Inferior parietal cortex (tissue), 1 donor: Measurements from ENCODE around the gene CYP2B6.
A peak's percentile ranks its signal among the peaks of the same experiment; 100 is the strongest.
"Not testable (repeated sequence)": the region's sequence is repeated elsewhere in the genome, so short reads cannot be mapped to it uniquely, and the experiment has no call there.

ENCODE experiments used
- DNase-seq: peaks from one replicate; pipeline ENCODE4 v3.0.0-alpha.2; 2016; ENCODE audit errors: extremely low spot score

Gene CYP2B6

DNA sequence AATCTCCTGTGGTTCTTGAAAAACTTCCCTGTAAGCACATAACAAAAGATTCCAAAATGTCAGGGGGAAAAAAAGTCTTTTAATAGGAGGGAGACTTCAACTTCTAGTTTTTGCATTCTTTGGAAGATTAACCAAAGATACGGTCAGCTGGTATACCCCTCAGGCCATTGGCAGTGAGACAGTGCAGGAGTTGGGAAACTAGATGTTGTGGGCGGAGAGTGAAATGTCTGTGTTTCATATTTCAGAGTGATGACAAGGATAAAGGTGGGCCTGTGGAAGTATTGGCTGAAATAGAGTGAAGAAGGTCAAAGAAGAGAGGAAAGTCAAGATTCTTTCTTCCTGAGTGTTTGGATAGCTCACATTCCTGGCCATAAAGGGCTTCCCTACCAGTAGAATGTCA, 40.8 kb downstream of the CYP2B6 start:
- no peak for DNase-seq

GRCh38 chr19:41033324-41033723, 42.2 kb downstream of the CYP2B6 start:
- not testable (repeated sequence) for DNase-seq

GRCh38 chr19:41039806-41040205, 48.7 kb downstream of the CYP2B6 start:
- no peak for DNase-seq

- DNase-seq: not testable (repeated sequence)
These were observed 54.0 kb downstream of the CYP2B6 start for GRCh38 chr19:41045095-41045494.

DNA sequence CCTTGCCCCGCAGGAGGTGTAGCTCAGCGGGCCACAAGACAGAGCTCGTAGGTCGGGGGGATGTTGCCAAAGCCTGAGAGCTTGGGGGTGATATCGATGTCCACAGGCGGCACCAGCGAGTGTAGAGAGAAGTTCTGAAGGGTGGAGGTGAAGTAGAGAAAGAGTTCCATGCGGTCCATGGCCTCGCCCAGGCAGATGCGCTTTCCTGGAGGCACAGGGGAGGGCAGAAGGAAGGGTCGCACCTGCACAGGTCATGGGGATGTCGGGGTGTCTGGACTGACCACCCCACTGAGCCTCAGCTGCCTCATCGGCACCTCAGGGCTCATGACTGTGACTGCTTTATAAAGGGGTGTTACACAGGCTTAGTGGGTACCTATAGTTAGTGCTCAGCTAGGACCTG, 59.3 kb downstream of the CYP2B6 start:
- DNase-seq: no peak

DNA sequence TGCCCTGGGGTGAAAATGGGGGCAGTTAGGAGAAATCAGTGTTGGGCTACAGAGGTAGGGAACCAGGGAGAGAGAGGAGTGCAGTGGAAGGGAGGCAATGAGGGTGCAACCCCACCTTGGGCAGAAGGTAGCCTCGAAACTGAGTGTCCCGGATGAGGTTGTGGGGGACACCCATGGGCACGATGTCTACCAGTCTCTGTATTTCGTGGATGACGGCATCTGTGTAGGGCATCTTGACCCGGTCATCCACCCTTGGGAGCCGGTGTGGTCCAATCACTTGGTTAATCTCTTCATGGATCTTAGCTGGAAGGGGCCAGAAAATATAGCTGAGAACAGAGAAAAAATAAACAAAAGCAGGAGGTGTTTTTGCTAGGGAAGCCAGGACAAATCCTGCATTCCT, 61.1 kb downstream of the CYP2B6 start:
- not testable (repeated sequence) for DNase-seq

- DNase-seq: not testable (repeated sequence)
These were observed 62.2 kb downstream of the CYP2B6 start for GRCh38 chr19:41053331-41053730.

- DNase-seq: peak; percentile 2
These were observed 74.0 kb downstream of the CYP2B6 start for GRCh38 chr19:41064974-41065569.
